Raji (cell line): ENCODE data around the gene CEP72.

Experiments
- POLR2A ChIP-seq: IDR thresholded peaks from 2 replicates; pipeline ENCODE4 v1.6.1; 2011; ENCODE audit warnings: low read depth, low read length, control low read depth; ENCODE audit not compliant: insufficient read depth

Gene CEP72

DNA sequence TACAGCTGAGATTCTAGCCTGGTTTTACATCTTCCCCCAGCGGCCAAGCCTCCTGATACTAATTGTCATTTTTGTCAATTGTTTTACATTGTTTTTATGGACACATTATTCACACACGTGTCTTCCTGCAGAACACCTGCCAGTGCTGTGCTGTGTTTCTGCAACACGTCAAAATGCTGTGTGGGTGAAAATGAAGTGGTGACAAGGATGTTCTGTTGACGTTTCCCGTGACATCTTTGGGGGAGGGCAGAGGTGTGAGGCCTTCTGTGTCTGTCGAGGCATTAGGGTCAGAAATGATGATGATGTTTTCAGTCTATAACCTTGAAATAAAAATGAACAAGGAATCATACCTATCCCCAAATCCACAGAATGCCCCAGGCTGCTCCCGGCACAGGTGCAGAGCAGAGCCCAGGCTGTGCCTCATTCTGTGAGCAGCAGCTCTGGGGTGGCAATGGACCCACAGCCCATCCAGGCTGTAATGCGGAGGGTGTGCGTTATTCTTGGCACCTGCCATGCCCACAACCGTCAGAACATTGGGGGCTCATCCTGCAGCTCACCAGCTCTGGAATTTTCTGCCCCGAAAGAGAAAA is 23.6 kb upstream of the CEP72 start:
- TF ChIP-seq POLR2A: no peak

DNA sequence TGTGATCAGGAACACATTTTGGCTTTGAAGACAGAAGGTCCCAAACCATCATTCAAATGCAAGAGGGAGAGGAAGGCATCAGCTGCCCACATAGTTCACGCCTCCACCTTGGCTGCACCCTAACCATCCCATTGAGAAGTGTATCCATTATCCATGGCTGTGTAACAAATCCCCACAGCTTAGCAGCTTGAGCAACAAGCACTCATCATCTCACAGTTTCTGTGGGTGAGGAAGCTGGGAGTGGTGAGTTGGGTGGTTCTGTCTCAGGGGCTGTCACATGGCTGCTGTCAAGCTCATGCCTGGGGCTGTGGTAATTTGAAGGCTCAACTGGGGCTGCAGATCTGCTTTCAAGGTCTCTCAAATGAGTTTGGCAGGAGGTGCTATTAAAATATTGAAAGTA is 23.0 kb upstream of the CEP72 start:
- no peak for TF ChIP-seq POLR2A

DNA sequence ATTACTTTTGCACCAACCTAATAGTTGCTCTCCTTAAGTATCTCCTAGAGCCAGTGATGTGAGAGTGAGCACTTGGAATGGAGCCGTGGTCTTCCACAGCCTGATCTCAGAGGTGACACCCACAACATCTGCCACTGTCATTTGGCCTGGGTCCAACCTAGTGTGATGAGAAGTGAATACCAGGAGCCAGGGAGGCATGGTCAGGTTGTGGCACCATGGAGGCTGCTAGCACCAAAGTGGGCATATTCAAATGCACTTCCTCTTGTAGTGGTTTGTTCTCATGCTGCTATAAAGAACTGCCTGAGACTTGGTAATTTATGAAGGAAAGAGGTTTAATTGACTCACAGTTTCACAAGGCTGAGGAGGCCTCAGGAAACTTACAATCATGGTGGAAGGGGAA is 22.6 kb upstream of the CEP72 start:
- no peak for TF ChIP-seq POLR2A

DNA sequence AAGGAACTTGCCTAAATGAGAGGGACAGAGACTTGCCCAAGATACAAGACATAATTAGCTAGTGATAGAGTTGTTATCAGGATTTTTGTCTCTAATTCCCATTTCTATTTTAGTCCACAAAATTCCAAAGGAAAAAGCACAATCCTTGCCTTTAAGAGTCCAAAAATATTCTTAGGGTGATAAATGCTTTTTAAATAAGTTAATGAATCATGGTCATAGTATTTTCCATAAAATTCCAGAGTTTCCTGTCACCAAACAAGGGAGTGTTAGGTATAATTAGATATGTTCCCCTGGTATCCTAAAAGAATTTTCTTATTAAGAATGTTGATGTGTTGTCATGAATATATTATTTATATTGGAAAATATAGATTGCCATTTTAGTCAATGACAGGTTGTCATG is 21.8 kb upstream of the CEP72 start:
- no peak for TF ChIP-seq POLR2A

DNA sequence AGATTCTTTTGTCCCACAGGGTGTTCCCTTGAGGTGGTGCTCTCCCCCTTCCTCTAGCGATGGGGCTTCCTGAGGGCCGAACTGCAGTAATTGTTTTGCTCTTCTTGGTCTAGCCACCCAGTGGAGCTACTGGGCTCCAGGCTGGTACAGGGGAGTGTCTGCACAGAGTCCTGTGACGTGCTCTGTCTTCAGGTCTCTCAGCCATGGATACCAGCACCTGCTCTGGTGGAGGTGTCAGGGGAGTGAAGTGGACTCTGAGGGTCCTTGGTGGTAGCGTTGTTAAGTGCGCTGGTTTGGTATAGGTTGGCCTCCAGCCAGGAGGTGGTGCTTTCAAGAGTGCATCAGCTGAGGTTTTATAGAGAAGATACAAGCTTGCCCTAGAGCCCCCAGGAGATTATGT is 20.4 kb upstream of the CEP72 start:
- TF ChIP-seq POLR2A: no peak

DNA sequence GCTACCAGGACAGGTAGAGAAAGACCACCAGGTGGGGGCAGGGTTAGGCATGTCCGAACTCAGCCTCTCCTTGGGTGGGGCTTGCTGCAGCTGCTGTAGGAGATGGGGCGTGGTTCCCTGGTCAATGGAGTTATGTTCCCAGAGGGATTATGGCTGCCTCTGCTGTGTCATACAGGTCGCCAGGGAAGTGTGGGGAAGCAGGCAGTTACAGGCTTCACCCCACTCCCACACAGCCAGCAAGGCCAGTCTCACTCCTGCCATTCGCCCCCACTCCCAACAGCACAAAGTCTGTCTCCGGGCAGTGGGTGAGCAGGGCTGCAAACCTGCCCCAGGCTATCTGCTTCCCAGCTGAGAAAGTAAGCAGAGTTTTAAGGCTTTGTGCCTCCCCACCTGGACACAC is 20.0 kb upstream of the CEP72 start:
- TF ChIP-seq POLR2A: no peak

DNA sequence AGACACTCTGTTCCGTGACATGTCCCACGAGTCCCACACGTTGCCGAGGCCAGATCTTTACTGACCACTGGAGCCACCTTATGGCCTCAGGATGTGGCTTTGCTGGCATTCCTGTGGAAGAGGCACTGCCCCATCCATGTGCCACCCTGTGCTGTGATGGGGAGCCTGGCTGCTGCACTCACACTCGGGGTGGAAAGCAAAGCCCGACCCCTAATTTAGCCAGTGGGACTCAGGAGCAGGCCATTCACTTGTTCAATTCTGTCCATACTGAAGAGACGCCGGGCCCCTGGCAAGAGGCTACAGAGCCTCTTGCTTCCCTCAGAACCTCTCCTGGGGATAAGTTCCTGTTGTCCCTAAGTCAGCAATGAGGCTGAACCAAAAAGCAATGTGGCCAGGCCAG is 18.6 kb upstream of the CEP72 start:
- TF ChIP-seq POLR2A: no peak

DNA sequence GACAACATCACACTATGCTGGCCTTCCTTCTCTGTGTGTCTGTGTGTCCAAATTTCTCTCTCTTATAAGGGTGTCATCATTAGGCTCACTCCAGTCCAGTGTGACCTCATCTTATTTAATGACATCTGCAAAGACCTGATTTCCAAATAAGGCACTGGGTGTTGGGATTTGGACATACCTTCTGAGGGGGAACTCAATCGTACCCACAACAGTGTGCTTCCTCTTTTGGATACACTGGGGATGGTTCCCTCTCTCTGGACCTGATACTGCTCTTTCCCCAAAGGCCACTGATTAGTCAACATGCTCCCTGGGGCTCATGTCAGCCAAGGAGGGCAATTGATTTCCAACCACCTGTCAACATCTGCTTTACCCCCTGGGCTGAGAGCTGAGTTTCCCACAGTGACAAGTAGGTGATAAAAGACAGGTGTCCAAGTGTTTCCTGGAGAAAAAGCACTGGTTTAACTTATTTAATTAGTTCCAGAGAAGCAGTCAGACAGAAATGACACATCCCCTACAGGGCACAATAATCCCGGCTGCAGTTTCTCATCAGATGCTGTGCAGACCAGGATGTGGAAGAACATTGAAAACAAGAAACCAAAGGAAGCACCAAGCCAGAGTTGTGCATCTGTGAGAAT is 17.8 kb upstream of the CEP72 start:
- no peak for TF ChIP-seq POLR2A

DNA sequence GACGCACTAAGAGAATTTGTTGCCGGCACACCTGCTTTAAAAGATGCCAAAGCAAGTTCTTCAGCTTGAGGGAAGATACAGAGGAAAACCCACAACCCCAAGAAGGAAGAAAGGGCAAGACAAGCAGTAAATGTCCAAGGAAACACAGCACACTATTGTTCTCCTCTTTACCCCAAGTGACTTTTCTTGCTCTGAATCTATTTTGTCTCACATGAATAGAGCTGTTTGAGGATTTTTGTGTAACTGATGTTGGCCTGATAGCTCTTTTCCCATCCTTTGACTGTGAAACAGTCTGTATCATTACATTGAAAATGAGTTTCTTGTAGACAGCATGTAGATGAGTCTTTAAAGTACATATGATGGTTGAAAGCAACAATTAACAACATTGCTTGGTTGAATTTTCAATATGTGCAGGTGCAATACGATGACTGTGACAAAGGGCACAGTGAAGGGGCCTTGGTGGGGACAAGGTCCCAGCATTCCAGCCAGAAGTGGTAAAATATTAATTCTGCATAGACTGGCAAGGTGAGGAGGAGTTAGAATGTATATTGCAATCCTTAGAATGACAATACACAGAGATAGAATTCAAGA is 16.8 kb upstream of the CEP72 start:
- no peak for TF ChIP-seq POLR2A

DNA sequence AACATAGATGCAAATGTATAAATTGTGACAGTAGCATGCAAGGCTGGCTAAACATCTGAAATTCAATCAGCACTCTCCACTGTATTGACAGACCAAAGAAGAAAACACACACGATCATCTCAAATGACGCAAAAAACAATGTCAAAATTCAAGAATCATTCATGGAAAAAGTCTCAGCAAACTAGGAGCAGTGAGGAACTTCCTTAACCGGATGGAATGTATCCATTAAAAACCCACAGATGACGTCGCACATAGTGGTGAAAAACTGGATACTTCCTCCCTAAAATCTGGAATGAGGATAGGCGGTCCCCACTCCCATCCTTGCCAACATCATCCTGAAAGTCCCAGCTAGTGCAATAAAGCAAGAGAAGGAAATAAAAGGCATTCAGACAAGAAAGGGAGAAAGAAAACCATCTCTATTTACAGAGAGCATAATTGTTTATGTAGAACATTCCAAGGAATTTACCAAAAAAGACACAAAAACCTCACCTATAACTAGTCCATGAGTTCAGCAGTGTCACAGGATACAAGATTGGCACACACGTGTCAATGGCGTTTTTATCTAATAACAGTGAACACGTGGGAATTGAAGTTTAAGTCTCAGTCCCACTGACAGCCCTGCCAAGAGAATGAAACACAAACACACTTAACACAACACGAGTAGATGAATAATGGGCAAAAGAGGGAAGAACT is 14.1 kb upstream of the CEP72 start:
- no peak for TF ChIP-seq POLR2A

DNA sequence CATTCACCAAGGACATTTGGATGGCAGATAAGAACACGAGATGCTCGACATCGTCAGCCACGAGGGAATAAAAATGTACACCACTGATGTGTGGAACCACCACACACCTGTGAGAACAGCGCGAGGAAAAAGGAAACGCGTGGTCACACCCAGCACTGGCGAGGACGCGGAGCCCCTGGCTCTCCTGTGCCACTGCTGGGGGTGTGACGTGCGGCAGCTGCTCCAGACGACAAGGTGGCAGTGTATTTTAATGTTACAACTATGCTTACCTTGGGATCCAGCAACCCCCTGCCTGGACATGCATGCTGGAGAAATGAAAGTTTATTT is 13.6 kb upstream of the CEP72 start:
- no peak for TF ChIP-seq POLR2A

DNA sequence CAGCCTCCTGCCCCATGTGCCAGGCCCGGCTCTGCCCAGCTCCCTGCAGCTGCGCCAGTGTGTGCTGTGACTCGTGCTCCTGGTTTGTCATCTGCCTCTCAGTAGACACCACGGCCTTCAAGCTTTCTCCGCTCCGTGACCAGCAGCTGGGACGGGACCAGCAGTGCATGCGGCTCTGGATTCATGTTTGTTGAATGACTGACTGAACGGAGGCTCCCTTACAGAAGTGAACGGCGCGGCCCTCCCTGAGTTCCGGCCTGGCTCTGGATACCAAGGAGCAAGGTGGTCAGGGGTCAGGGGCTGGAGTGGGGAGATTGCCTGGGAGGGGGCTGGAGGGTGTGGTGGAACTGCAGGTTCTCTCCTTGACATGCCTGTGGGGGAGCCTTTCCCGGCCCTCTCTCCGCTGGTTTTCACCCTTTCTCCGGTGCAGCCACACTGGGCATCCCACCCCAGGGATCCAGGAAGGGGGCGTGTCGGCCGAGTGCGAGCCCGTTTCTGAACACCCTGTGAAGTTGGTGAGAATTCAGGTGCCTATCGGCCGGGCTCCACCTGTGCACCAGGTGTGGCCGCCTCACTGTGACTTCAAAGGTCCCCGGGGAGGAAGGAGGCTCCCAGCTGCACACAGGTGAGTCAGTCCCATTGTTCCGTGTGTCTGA is 11.1 kb upstream of the CEP72 start:
- TF ChIP-seq POLR2A: no peak

DNA sequence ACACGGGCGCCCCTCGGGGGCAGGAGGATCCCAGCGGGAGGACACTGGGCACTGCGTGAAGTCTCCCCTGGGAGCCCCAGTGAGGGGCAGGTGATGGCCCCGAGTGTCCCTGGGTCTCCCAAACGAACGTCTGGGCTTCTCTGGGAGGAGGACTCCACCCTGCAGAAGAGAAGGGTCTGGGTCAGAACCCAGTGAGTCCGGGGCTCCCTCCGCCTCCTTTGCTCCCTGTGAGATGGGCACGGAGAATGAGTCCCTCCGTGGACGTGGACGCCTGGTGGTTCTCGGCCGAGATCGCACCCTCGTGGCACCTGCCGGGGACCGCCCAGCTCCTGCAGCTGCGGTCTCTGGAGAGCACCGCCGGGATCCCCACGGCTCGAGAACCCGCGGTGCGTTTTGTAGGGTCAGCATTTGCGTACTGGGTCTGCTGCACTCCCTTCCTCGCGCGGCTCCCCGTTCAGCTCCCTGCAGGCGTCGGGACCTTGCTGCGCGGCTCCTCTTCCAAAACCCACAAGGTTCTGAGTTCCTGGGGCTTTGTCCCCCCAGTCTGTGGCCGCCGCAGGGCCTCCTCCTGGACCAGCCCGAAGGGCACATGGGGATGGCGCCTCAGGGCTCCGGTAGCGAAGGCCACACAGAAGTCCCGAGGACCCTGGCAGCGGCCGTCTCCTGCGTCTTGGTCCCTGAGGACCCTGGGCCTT is 10.2 kb upstream of the CEP72 start:
- TF ChIP-seq POLR2A: no peak

DNA sequence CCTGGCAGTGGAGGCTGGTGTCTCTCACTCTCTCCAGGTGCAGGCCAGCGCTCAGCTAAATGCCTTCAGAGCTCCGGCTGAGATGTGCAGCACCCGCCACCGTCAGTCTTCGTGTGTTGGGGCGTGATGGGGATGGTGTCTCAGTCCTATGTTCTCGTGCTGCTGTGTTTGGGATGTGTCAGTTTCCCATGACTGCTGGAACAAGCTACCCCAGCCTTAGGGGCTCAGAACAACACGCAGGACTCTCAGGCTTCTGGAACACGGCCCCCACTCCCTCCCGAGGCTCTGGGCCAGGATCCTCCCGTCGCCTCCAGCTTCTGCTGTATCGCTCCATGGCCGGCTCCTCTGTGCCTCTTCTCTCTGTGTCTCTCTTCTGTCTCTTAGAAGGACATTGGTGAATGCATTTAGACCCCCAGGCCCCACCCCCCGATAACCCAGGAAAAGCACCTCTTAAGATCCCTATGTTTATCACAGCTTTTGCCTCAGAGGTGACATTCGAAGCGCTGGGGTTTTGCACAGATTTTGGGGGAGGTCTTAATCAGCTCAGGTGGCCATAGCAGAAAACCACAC is 9.6 kb upstream of the CEP72 start:
- TF ChIP-seq POLR2A: no peak
